Middle frontal gyrus (tissue), 1 donor: Measurements from ENCODE around the gene PHLDA1.
"Not testable (repeated sequence)": the region's sequence is repeated elsewhere in the genome, so short reads cannot be mapped to it uniquely, and the experiment has no call there.

Experiments
- DNase-seq: peaks from one replicate; pipeline ENCODE4 v3.0.0-alpha.2; 2015; ENCODE audit warnings: low spot score; ENCODE audit errors: extremely low spot score

Gene PHLDA1

GRCh38 chr12:76020281-76020680 is 11.3 kb downstream of the PHLDA1 start:
- DNase-seq, result no peak

DNA sequence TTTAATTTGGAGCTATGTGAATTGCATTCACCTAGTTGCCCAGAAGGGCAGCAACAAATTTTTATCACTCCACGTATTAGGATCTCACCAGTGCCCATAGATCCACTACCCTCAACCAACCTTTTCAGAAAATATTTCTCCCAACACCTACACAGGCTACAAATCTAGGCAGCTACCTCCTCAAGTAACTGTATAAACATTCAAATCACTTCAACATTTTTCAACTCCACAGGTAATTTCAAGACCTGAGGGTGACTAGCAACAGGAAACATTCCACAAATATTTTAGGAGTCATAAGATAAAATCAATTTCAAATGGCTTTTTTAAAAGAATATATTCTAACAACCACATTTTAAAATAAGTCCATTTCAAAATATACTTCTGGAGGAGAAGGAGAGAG is 12.9 kb downstream of the PHLDA1 start:
- DNase-seq, result no peak

DNA sequence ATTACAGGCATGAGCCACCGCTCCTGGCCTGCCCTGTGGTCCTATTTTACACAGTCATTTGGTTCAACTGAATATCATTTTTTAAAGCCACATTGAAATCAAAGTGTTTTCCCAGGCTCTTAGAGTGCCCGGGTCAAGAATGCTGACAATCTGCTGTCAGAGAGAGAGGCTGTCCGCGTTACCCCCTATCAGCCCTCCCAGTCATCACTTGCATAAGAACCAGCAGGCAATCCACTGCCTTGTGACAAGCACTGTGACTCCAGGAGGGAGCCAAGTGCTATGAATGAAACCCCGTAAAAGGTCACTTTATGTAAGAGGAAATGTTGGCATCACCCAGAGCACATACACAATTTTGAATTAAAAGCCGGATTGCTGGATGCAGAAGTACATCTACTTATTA is 13.5 kb downstream of the PHLDA1 start:
- DNase-seq, result no peak

DNA sequence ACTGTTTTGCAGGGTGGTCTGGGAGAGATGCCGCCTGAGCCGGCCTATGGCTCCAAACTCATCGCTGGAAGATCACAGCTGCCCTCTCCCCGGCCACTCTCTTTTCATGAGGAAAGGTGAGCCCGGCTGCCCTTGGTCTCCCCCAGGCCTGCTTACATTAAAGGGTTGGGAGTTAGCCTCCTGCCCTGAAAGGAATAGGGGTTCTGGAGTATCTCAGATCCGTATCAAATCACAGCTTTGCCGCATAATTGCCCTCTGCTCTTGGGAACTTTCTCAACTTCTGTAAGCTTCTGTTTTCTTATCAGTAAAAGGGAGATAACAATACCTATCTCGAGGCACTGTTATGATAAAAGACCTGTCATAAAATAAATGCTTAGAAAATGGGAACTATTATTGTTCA is 17.6 kb downstream of the PHLDA1 start:
- no peak for DNase-seq

DNA sequence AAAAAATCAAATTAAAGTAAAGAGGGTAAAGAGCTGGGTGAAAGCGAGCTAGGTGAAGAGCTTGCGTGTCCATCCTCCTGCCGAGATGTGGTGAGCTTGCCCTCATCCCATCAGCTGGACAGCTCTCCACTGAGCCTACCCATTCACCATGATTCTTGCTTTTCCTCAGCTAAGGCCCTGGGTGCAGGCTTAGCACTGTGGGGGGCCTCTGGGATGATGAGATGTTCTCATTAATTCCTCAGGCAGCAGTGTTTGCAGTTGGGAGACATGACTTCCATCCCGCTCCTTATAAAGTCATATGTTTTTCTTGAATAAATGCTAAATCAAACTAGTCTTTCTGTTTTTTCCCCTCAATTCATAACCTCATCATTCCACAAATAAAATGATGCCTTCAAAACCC is 18.0 kb downstream of the PHLDA1 start:
- no peak for DNase-seq

DNA sequence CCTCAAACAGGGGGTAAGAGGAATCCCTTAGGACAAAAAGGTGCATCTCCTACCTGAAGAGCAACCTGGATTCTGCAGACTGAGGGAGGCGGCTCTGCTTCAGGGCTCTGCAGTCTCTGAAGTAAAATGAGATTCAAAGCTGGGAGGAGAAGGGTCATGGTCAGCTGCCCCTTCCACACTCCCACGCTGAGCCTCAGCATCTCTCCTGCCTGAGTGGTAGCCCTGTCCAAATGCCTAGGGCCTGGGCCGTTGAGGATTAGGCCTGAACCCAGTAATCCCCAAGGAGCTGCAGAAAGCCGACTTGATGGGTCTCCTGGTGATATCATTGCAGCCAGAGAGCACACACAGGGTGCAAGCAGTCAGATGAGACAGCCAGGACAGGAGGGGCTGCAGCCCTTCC is 18.9 kb downstream of the PHLDA1 start:
- no peak for DNase-seq

- no peak for DNase-seq
Measured at GRCh38 chr12:76010732-76011458, 20.7 kb downstream of the PHLDA1 start.

DNA sequence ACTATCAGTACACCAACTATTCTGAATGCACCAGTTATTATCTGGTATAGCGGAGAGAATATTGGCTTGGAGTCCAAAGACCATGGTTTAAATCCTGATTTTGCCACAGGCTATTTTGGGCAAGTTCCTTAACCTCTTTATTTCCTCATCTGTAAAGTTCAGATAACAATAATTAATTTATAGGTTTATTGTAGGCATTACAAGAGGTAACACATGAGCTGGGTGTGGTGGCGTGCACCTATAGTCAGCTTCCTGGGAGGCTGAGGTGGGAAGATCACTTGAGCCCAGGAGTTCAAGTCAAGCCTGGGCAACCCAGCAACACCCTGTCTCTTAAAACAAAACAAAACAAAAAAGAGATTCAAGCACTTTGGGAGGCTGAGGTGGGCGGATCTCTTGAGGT is 23.1 kb downstream of the PHLDA1 start:
- no peak for DNase-seq

DNA sequence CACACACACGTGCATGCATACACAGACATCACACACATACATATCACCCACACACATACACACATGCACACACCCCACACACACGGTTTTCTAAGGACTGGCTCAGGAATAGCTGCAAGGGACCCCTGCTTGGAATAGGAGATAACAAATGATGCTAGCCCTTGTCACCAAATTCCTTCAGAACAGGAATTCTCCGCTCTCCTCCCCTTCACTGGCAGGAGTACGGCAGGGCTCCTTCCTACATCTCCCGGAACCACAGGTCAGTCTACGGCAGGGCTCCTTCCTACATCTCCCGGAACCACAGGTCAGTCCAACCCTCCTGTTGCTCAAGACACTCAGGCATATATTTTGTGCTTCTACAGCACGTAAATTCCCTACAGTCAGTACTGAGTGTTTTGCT is 23.9 kb downstream of the PHLDA1 start:
- no peak for DNase-seq

DNA sequence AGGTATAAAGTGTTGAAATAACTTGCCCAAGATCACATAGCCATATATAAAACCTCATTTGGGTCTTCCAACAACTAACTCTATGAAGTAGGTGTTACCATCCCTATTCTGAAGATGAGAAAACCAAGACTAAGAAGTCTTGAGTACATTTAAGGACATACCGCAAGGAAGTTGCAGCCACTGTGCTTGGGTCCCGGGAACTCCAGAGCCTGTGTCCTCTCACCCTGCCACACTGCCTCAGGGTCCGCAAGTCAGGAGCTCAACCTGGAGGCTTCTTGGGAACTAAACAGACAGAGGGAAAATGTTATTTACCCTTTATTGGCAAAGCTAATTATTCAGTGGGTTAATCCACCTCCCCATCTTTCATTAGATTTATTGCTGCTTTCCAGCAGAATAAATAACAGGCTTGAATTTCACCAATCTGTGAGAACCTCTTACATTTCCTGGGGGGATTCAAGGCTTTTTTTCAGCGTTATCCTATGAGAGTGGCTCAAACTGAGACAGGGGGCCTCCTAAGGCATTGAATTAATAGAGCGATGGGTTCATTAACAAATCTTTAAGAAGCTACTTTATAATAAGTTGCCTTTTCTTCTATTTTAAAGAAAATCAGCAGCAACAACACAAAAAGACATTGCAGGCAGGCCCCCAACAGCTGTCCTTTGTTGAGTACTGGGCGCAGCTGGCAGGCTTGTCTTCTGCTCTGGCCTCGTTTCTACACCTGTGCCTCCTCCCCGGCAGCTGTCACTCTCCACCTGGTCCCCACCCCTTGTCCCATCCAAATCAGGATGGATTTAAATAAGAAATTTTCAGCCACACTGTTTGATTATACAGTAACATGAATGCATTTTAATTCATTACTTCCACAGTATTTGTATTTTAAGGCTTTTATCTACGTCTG is 25.3 kb downstream of the PHLDA1 start:
- DNase-seq, result no peak

GRCh38 chr12:76003355-76003638 is 28.3 kb downstream of the PHLDA1 start:
- DNase-seq, result no peak

DNA sequence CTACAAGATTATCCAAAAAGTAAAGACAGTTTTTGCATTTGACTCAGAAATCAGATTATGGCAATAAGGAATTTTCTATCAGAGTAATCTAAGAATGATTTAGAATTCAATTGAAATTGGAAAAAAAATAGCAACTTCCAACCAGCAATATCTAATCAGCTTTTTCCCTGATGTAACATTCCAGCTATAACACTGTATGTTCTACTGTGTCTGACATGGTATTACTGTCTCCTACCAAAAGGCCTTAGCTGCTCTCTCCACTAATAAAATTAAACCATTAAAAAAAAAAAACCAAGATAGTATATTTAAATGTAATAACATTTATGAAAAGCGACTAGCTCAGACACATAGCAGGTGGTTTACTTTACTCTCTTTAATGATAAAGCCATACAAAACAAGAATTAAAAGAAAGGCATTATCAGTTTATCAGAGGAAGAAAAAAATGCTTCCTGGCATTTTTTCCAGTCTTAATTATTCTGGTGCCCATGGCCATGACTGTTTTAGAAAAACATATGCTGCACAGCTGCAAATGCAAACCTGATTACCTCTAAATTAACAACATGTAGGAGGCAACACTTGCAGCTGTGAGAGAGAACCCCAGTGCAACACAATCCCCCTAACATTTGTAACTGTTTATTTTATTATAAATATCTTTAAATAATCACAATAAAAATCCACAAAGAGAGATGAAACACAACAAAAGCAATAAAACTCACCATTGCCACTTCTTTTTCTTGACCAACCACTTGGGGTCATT is 28.8 kb downstream of the PHLDA1 start:
- no peak for DNase-seq

DNA sequence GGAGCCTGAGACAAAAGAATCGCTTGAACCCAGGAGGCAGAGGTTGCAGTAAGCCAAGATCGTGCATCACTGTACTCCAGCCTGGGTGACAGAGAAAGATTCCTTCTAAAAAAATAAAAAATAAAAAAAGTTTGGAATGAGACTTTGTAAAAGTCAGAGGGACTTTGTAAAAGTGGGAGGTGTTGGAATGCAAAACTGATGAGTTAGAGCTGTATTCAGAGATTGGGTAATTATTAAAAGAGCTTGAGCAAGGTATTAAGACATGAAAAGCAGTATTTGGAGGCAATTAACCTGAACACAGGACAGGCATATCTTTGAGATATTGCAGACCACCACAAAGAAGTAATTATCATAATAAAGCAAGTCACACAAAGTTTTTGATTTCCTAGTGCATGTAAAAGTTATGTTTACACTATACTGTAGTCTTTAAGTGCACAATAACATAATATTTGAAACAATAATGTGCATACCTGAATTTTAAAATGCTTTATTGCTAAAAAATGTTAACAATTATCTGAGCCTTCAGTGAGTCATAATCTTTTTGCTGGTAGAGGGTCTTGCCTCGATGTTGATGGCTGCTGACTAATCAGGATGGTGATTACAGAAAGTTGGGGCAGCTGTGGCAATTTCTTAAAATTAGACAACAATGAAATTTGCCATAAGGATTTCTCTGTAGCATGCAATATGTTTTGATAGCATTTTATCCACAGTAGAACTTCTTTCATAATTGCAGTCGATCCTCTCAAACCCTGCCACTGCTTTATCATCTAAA is 33.1 kb downstream of the PHLDA1 start:
- no peak for DNase-seq

DNA sequence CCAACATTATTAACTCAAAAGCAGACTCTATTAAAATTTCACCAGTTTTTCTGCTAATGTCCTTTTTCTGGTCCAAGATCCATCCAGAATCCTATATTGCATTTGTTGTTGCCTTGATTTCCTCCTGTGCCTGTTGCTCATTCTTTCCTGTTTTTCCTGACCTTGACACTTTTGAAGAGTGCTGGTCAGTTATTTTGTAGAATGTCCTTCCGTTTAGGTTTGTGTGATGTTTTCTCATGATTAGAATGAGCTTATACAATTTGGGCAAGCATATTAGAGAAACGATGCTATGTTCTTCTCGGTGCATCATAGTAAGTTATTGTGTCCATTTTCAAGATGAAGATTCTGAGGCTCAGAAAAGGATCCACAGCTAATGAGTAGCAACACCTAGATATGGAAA is 33.9 kb downstream of the PHLDA1 start:
- DNase-seq, result no peak

- no peak for DNase-seq
Measured at GRCh38 chr12:75996861-75997447, 34.6 kb downstream of the PHLDA1 start.

- DNase-seq, result no peak
Measured at GRCh38 chr12:75995691-75996090, 35.9 kb downstream of the PHLDA1 start.

GRCh38 chr12:75994069-75994740 is 37.4 kb downstream of the PHLDA1 start:
- no peak for DNase-seq

DNA sequence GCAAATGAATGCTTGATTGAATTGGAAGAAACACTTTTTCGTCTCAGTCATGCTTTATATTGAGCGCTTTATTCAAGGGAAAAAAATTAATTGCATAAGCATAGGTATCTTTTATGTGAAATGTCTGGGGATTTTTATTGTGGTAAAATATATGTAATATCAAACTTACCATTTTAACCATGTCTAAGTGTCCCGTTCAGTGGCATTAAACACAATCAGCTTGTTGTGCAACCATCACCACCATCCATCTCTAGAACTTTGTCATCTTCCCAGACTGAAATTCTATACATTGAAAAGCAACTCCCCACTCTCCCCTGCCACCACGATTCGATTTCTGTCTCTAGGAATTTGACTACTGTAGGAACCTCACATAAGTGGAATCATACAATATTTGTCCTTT is 39.8 kb downstream of the PHLDA1 start:
- DNase-seq, result no peak

GRCh38 chr12:75990189-75990912 is 41.2 kb downstream of the PHLDA1 start:
- DNase-seq, result no peak

DNA sequence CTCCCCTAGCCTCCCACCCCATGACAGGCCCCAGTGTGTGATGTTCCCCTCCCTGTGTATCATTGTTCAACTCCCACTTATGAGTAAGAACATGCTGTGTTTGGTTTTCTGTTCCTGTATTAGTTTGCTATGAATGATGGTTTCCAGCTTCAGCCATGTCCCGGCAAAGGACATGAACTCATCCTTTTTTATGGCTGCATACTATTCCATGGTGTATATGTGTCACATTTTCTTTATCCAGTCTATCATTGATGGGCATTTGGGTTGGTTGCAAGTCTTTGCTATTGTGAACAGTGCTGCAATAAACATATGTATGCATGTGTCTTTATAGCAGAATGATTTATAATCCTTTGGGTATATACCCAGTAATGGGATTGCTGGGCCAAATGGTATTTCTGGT is 43.9 kb downstream of the PHLDA1 start:
- not testable (repeated sequence) for DNase-seq
